GM13976 (cell line): ENCODE data around the gene JAZF1.

Experiments used
- DNase-seq: peaks from one replicate; pipeline ENCODE4 v3.0.0; 2012; ENCODE audit warnings: low spot score
- CTCF ChIP-seq: IDR thresholded peaks from 2 replicates; pipeline ENCODE4 v1.5.1; 2012; ENCODE audit warnings: borderline replicate concordance, mild to moderate bottlenecking; ENCODE audit not compliant: insufficient read depth; ENCODE audit errors: extremely low read depth, missing control alignments, control extremely low read depth
- in situ Hi-C: fragments of 300-500 bp; cut with MboI; formaldehyde crosslinking; loops from one replicate; pipeline ENCODE4 v1.12.0; 2022; ENCODE audit warnings: low sequenced_read_pairs, mixed read lengths, inconsistent platforms; ENCODE audit not compliant: unreplicated experiment

The JAZF1 gene

GRCh38 chr7:28032738-28033380 lies 147.7 kb downstream of the JAZF1 start:
- in situ Hi-C loops: no loop called here
- DNase-seq: no peak
- TF ChIP-seq CTCF: no peak

- in situ Hi-C loops: no loop called here
- no peak for DNase-seq
- TF ChIP-seq CTCF: no peak
Observed at GRCh38 chr7:28029051-28029450, 151.5 kb downstream of the JAZF1 start.

GRCh38 chr7:28028471-28028870 lies 152.1 kb downstream of the JAZF1 start:
- DNase-seq: no peak
- in situ Hi-C loops: no loop called here
- no peak for TF ChIP-seq CTCF

GRCh38 chr7:28026237-28026636 lies 154.4 kb downstream of the JAZF1 start:
- in situ Hi-C loops: no loop called here
- TF ChIP-seq CTCF: no peak
- DNase-seq: no peak

- in situ Hi-C loops: no loop called here
- TF ChIP-seq CTCF: no peak
- no peak for DNase-seq
Observed at GRCh38 chr7:28024786-28025334, 155.7 kb downstream of the JAZF1 start.

GRCh38 chr7:28020302-28020940 lies 160.2 kb downstream of the JAZF1 start:
- TF ChIP-seq CTCF: peak; percentile 78
- peak; percentile 71 for DNase-seq
- in situ Hi-C loops: no loop called here
